Left ventricle myocardium inferior (tissue), 1 donor: ENCODE measurements around the gene RPS6KA2. TPM values are rescaled to one million over a fixed set of nuclear protein-coding genes. Genes with fewer than 3 reads are reported as not detected.

Experiments
- DNase-seq: peaks from one replicate; pipeline ENCODE4 v3.0.0-alpha.2; 2020
- H3K27ac ChIP-seq: fragments of 200-600 bp; replicated peaks from 2 replicates; pipeline ENCODE4 v1.8.0; 2021
- H3K27me3 ChIP-seq: fragments of 200-600 bp; 2 replicates; pipeline ENCODE4 v1.8.0; 2021; ENCODE audit warnings: low read depth
- H3K36me3 ChIP-seq: fragments of 200-600 bp; 2 replicates; pipeline ENCODE4 v1.8.0; 2021
- H3K4me1 ChIP-seq: fragments of 200-600 bp; 2 replicates; pipeline ENCODE4 v1.8.0; 2021
- H3K4me3 ChIP-seq: fragments of 200-600 bp; 2 replicates; pipeline ENCODE4 v1.8.0; 2021; ENCODE audit warnings: mild to moderate bottlenecking, moderate library complexity
- H3K9me3 ChIP-seq: fragments of 200-600 bp; replicated peaks from 2 replicates; pipeline ENCODE4 v1.8.0; 2021
- CTCF ChIP-seq: fragments of 200-600 bp; IDR thresholded peaks from 2 replicates; pipeline ENCODE4 v1.8.0; 2021; ENCODE audit warnings: antibody characterized with exemption, mild to moderate bottlenecking, borderline replicate concordance
- intact Hi-C: fragments of 100-400 bp; cut with micrococcal nuclease; formaldehyde crosslinking; loops from one replicate; pipeline ENCODE4 v1.11.0; 2022
- total RNA-seq: library from RNA; stranded (reverse); fragmentation: NEBNext Ultra II Directional; extraction: Animal tissue kit (Norgen Biotek cat#: 25700); gene quantifications from one replicate; pipeline ENCODE4 v1.2.1, GENCODE V29; 2021
- donor health status: DM: no; HTN: yes; CAD: no; lungs with severe emphysema.

The RPS6KA2 gene
- total RNA-seq, 1 donor from 2014 or later, result 77.2 TPM

GRCh38 chr6:166570929-166571713, 55.9 kb downstream of the RPS6KA2 start:
- intact Hi-C loops, result no loop called here
- H3K36me3 ChIP-seq, result no peaks in the 10 kb centered on the region
- H3K4me3 ChIP-seq, result no peak overlapping the region
- H3K4me1 ChIP-seq, result peaks cover 58% of the 10 kb centered on the region
- H3K27ac ChIP-seq, result no peak overlapping the region
- no peaks in the 10 kb centered on the region for H3K27me3 ChIP-seq
- no peak for TF ChIP-seq CTCF
- no peak for DNase-seq
- H3K9me3 ChIP-seq, result no peaks in the 10 kb centered on the region

DNA sequence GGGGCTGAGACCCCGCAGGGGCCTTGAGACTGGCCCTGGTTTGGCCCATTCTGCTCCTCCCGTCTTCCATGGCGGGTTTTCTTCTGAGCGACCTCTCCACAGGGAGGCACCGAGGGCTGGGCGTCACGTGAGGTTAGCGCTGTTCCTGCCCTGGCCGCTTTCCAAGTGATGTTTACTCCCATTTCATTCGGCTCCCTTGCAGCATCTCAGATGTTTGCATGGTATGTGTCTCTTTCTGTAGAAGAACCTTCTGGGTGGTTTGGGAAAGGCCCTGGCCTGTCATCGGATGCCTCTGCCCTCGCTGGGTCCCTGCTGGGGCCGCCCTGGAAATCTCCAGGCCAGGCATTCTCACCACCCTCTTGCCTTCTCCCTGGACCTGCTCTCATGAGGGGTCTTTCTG, 57.8 kb downstream of the RPS6KA2 start:
- DNase-seq, result no peak
- Histone ChIP-seq H3K27ac (no peak overlapping the region), H3K4me1 (peaks cover 56% of the 10 kb centered on the region)

GRCh38 chr6:166567813-166568212, 59.2 kb downstream of the RPS6KA2 start:
- intact Hi-C loops, result no loop called here
- DNase-seq, result no peak
- H3K9me3 ChIP-seq, result no peaks in the 10 kb centered on the region
- no peak for TF ChIP-seq CTCF
- H3K27ac ChIP-seq, result no peak overlapping the region
- no peaks in the 10 kb centered on the region for H3K36me3 ChIP-seq
- H3K27me3 ChIP-seq, result no peaks in the 10 kb centered on the region
- H3K4me3 ChIP-seq, result no peak overlapping the region
- peaks cover 57% of the 10 kb centered on the region for H3K4me1 ChIP-seq

More for the DNA sequence above, 57.8 kb downstream of the RPS6KA2 start:
- H3K36me3 ChIP-seq, result no peaks in the 10 kb centered on the region
- no peaks in the 10 kb centered on the region for H3K27me3 ChIP-seq
- intact Hi-C loops, result no loop called here
- no peaks in the 10 kb centered on the region for H3K9me3 ChIP-seq
- no peak overlapping the region for H3K4me3 ChIP-seq
- no peak for TF ChIP-seq CTCF

- H3K36me3 ChIP-seq, result no peaks in the 10 kb centered on the region
- peak overlapping the region; percentile 13 for H3K27ac ChIP-seq
- intact Hi-C loops, result no loop called here
- no peak for DNase-seq
- H3K27me3 ChIP-seq, result no peaks in the 10 kb centered on the region
- no peaks in the 10 kb centered on the region for H3K9me3 ChIP-seq
- no peak for TF ChIP-seq CTCF
- no peak overlapping the region for H3K4me3 ChIP-seq
- peaks cover 57% of the 10 kb centered on the region for H3K4me1 ChIP-seq
Measured at GRCh38 chr6:166567107-166567506, 59.9 kb downstream of the RPS6KA2 start.

GRCh38 chr6:166566026-166567011, 60.7 kb downstream of the RPS6KA2 start:
- intact Hi-C loops, result no loop called here
- Histone ChIP-seq H3K9me3 (no peaks in the 10 kb centered on the region), H3K36me3 (no peaks in the 10 kb centered on the region), H3K4me3 (no peak overlapping the region), H3K27me3 (no peaks in the 10 kb centered on the region), H3K27ac (peak overlapping the region; percentile 13), H3K4me1 (peaks cover 64% of the 10 kb centered on the region)
- DNase-seq, result no peak
- no peak for TF ChIP-seq CTCF
